ENCODE data around the gene CLDN6. TPM values are rescaled to one million over a fixed set of nuclear protein-coding genes. Genes with fewer than 3 reads are reported as not detected.

Gene CLDN6
- total and polyA plus RNA-seq, 9 of the 15 experiments (the other 6 are each of a cell fraction or from before 2014, with no cell fraction given) = 0.22 to 0.75 (median 0.38) TPM; not detected in 3

DNA sequence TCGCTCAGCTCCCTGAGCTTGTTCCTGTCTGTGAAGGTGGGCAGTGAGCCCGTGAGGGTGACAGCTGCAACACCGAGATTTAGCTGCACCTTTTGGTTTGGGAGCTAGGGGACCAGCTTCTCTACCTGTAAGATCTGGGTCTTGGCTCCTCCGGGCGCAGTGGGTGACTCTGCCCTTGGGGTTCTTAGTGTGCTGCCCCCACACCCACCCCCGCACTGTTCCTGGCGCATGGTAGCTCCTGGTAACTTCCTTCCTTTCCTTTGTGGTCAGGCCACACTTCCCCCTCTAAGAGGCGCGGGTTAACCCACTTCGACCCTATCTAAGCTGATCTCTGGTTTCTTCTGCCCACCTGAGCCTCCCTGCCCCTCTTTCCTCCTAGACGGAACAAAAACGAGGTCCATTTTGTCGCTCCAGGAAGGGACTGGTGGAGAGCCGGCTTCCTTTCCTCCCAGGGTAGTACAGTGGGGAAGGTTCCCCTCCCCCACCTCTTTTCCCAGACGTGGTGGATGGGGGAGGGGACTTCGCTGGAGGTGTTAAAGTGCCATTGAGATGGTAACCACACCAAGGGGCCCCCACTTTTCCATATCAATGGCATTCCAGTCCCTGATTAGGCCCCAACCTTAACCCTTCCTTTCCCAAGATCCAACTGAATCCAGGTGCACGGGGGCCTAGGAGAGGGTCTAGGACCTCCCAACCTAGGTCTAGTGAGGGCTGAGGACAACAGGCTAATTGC is 9.9 kb downstream of the CLDN6 start (continued):
- no peak for TF ChIP-seq COPS2 (conservative IDR thresholded peaks at IDR 0.05)

DNA sequence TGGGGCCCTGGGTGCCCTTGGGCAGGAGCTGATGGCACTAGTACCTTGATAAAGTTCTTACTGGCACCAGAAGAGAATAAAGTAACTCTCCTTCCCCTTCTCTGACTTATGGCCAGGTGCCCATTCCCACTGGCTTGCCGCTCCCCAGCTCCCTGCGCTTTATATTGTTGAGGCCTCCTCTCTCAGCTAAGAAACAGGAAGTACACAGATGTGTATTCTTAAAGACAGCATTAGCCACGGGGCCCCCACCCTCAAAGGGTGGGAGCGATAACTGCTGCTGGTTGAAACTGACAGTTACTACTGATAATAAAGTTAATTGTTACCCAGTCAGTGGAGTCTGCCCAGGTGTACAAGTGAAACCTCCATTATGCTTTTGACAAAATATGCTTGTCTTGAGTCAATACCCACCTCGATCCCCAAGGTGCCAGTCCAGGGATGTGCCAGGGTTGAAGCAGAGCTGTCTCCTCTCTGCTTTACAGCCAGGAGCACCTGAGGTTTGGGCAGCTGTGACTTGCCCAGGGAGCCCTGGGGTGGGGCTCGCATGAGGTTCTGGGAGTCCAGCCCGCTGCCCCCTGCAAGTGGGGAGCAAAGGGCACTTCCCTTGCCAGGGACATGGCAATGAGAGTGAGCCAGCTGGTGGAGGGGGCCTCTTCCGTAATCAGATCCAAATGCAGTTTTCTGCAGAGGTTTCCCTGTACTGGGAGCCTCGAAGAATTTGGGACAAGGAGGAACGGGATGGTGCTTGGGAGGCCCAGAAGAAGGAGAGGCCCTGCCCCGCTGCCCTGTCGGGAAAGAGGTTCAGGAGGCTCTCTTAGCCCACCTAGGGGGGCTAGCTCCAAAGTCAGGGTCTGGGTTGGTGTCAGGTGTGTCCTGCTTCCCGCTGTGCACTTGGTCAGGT is 10.7 kb downstream of the CLDN6 start:
- 19% methylated on average over 12 of the region's 13 CpGs for WGBS (ENCODE audit: insufficient coverage, low coverage, missing lambda C conversion rate)
- H3K79me2 ChIP-seq (ENCODE audit: control insufficient read depth, insufficient read depth, low read length) = peaks cover 22% of the 10 kb centered on the region
- intact Hi-C loops (cut with micrococcal nuclease) = no loop called here
- FAIRE-seq = peak; percentile 77
- H3K27me3 ChIP-seq (ENCODE audit: control insufficient read depth in 2 of 2, insufficient read depth in 2 of 2, low read length in 2 of 2) = no peaks in the 10 kb centered on the region
- peak overlapping the region; percentile 90 for H3K4me2 ChIP-seq (ENCODE audit: insufficient read depth, low read length)
- peak overlapping the region; percentile 19 for H3K4me3 ChIP-seq
- H3K9me3 ChIP-seq (replicated peaks; ENCODE audit: control insufficient read depth, insufficient read depth, low read depth, low read length) = no peaks in the 10 kb centered on the region
- H2AFZ ChIP-seq (ENCODE audit: low read depth, low read length) = peak overlapping the region; percentile 73
- H3K9ac ChIP-seq (ENCODE audit: insufficient read depth in 1 of 2, low read depth in 2 of 2, low read length in 2 of 2) = peak overlapping the region; percentile 78 to 90
- CTCF ChIA-PET (ENCODE audit: low intra/inter-chr PET ratio) = no interaction called here
- ATAC-seq = peak; percentile 36
- H3K36me3 ChIP-seq (ENCODE audit: control insufficient read depth, insufficient read depth, low read length) = peaks cover 3% of the 10 kb centered on the region; the same call in 2 of the 3 replicates
- no peaks in the 10 kb centered on the region for H3K9me1 ChIP-seq (ENCODE audit: control insufficient read depth, insufficient read depth, low read length)
- BruUV-seq (replicated peaks) = no TSS peak
- in situ Hi-C loops (cut with MboI) = no loop called here
- POLR2A ChIA-PET = interaction anchor here (0.6 to 3.2 kb wide), 13 partner anchors 9 to 852 kb away, joined by 3 to 29 read pairs (median 3); partner anchors contain the start of genes HCFC1R1, THOC6 and TNFRSF12A
- H3K4me1 ChIP-seq (replicated peaks in 1 of 2; ENCODE audit: control insufficient read depth in 2 of 2, insufficient read depth in 2 of 2, low read length in 2 of 2) = peaks cover 33 to 67% of the 10 kb centered on the region in 2 experiments
- no peaks in the 10 kb centered on the region for H4K20me1 ChIP-seq (replicated peaks; ENCODE audit: control insufficient read depth, insufficient read depth, low read length)
- peak overlapping the region; percentile 90 for H3K27ac ChIP-seq (ENCODE audit: extremely low read depth, low read depth, low read length)
- DNase-seq (ENCODE audit: extremely low read depth in 1 of 4, low spot score in 3 of 4) = peak in 2 of 4 experiments; percentile 69 to 86
- peak; percentile 72 for TF ChIP-seq ELF1 (tag; IDR thresholded peaks at IDR 0.05)
- no peak for TF ChIP-seq ZKSCAN8 (CRISPR knock-in tag; IDR thresholded peaks at IDR 0.05)
- peak; percentile 63; the same call in 1 of the 2 replicates for TF ChIP-seq ZBTB7A (IDR thresholded peaks at IDR 0.05; ENCODE audit: borderline replicate concordance, control insufficient read depth, low read depth, low read length)
- TF ChIP-seq HDAC2 (IDR thresholded peaks at IDR 0.05) = no peak
- TF ChIP-seq PYGO2 (tag; IDR thresholded peaks at IDR 0.05) = no peak
- TF ChIP-seq ZNF134 (CRISPR knock-in tag; conservative IDR thresholded peaks at IDR 0.05) = no peak
- TF ChIP-seq NR4A1 (CRISPR knock-in tag; IDR thresholded peaks at IDR 0.05) = no peak; the same call in 1 of the 2 replicates
- no peak for TF ChIP-seq NR4A1 (tag; IDR thresholded peaks at IDR 0.05)
- peak; percentile 66; the same call in 1 of the 2 replicates for TF ChIP-seq POLR2A (conservative IDR thresholded peaks at IDR 0.05)
- no peak for TF ChIP-seq HCFC1 (IDR thresholded peaks at IDR 0.05; ENCODE audit: low read depth, low read length)
- no peak for TF ChIP-seq SAFB (IDR thresholded peaks at IDR 0.05; ENCODE audit: borderline replicate concordance, low read depth, low read length)
- peak in 1 of 2 experiments; percentile 59; a peak in 1 of 4 replicates for TF ChIP-seq ETV6 (IDR thresholded peaks at IDR 0.05; ENCODE audit: borderline replicate concordance in 1 of 2, low read depth in 2 of 2, low read length in 1 of 2)
- no peak for TF ChIP-seq ETV6 (CRISPR knock-in tag; IDR thresholded peaks at IDR 0.05; ENCODE audit: borderline replicate concordance)
- no peak for TF ChIP-seq MTF1 (CRISPR knock-in tag; IDR thresholded peaks at IDR 0.05; ENCODE audit: borderline replicate concordance)
- TF ChIP-seq ARID1B (IDR thresholded peaks at IDR 0.05) = peak; percentile 53
- peak; percentile 42; the same call in 1 of the 2 replicates for TF ChIP-seq ZBTB9 (CRISPR knock-in tag; IDR thresholded peaks at IDR 0.05)
- TF ChIP-seq PTBP1 (IDR thresholded peaks at IDR 0.05; ENCODE audit: low read depth, low read length) = no peak

Measured in K562 (cell line).